Measurements from ENCODE around the gene RMC1. TPM values are rescaled to one million over a fixed set of nuclear protein-coding genes. Genes with fewer than 3 reads are reported as not detected.

The RMC1 gene
- total RNA-seq, 1 donor from 2014 or later, result 31.6 TPM

GRCh38 chr18:23560186-23560585, 56.9 kb downstream of the RMC1 start:
- Histone ChIP-seq H3K27me3 (no peaks in the 10 kb centered on the region), H3K9me3 (ENCODE audit: low read depth) (no peaks in the 10 kb centered on the region), H3K27ac (no peak overlapping the region), H3K36me3 (no peaks in the 10 kb centered on the region), H3K9ac (no peak overlapping the region), H3K79me2 (ENCODE audit: low read depth) (no peaks in the 10 kb centered on the region), H3K4me1 (no peaks in the 10 kb centered on the region), H3K4me2 (no peak overlapping the region), H3F3A (ENCODE audit: low read depth) (no peaks in the 10 kb centered on the region), H2AFZ (replicated peaks) (no peak overlapping the region), H3K4me3 (no peak overlapping the region), H4K20me1 (ENCODE audit: low read depth) (no peaks in the 10 kb centered on the region)
- no peak for TF ChIP-seq CTCF (IDR thresholded peaks at IDR 0.05)
- no peak for TF ChIP-seq EZH2phosphoT487 (IDR thresholded peaks at IDR 0.05)
- no peak for TF ChIP-seq EZH2 (IDR thresholded peaks at IDR 0.05)
- Mint-ChIP-seq H3K9me3 (no peaks in the 10 kb centered on the region), H3K36me3 (peaks cover 33% of the 10 kb centered on the region), H3K4me3 (no peak overlapping the region), H3K27ac (no peak overlapping the region), H3K4me1 (no peaks in the 10 kb centered on the region), H3K27me3 (ENCODE audit: insufficient read depth, low read depth) (peaks cover 2% of the 10 kb centered on the region)
- no peak for DNase-seq (ENCODE audit: low spot score)

GRCh38 chr18:23563377-23564043, 60.2 kb downstream of the RMC1 start:
- TF ChIP-seq CTCF (IDR thresholded peaks at IDR 0.05) (no peak), EZH2phosphoT487 (IDR thresholded peaks at IDR 0.05) (no peak), EZH2 (IDR thresholded peaks at IDR 0.05) (no peak)
- Histone ChIP-seq H3K27me3 (no peaks in the 10 kb centered on the region), H3K27ac (no peak overlapping the region), H3K79me2 (ENCODE audit: low read depth) (no peaks in the 10 kb centered on the region), H3K36me3 (no peaks in the 10 kb centered on the region), H3K4me2 (no peak overlapping the region), H3K9ac (no peak overlapping the region), H3K4me3 (no peak overlapping the region), H2AFZ (replicated peaks) (no peak overlapping the region), H3K9me3 (ENCODE audit: low read depth) (no peaks in the 10 kb centered on the region), H3F3A (ENCODE audit: low read depth) (no peaks in the 10 kb centered on the region), H4K20me1 (ENCODE audit: low read depth) (no peaks in the 10 kb centered on the region), H3K4me1 (no peaks in the 10 kb centered on the region)
- Mint-ChIP-seq H3K27me3 (ENCODE audit: insufficient read depth, low read depth) (peaks cover 2% of the 10 kb centered on the region), H3K4me1 (no peaks in the 10 kb centered on the region), H3K36me3 (peaks cover 32% of the 10 kb centered on the region), H3K27ac (no peak overlapping the region), H3K9me3 (no peaks in the 10 kb centered on the region), H3K4me3 (no peak overlapping the region)
- DNase-seq (ENCODE audit: low spot score), result no peak

GRCh38 chr18:23565916-23566547, 62.7 kb downstream of the RMC1 start:
- Histone ChIP-seq H3K79me2 (ENCODE audit: low read depth) (no peaks in the 10 kb centered on the region), H3K4me1 (no peaks in the 10 kb centered on the region), H3K27ac (no peak overlapping the region), H3K9ac (no peak overlapping the region), H3F3A (ENCODE audit: low read depth) (no peaks in the 10 kb centered on the region), H3K36me3 (no peaks in the 10 kb centered on the region), H3K9me3 (ENCODE audit: low read depth) (no peaks in the 10 kb centered on the region), H3K4me2 (no peak overlapping the region), H4K20me1 (ENCODE audit: low read depth) (no peaks in the 10 kb centered on the region), H3K27me3 (no peaks in the 10 kb centered on the region), H3K4me3 (no peak overlapping the region), H2AFZ (replicated peaks) (no peak overlapping the region)
- Mint-ChIP-seq H3K27ac (no peak overlapping the region), H3K4me3 (no peak overlapping the region), H3K4me1 (no peaks in the 10 kb centered on the region), H3K27me3 (ENCODE audit: insufficient read depth, low read depth) (peaks cover 2% of the 10 kb centered on the region), H3K9me3 (no peaks in the 10 kb centered on the region), H3K36me3 (peaks cover 24% of the 10 kb centered on the region)
- no peak for DNase-seq (ENCODE audit: low spot score)
- TF ChIP-seq EZH2 (IDR thresholded peaks at IDR 0.05), result no peak
- no peak for TF ChIP-seq EZH2phosphoT487 (IDR thresholded peaks at IDR 0.05)
- TF ChIP-seq CTCF (IDR thresholded peaks at IDR 0.05), result no peak
